ENCODE data around the gene MBOAT1.
"Not testable (repeated sequence)": the region's sequence is repeated elsewhere in the genome, so short reads cannot be mapped to it uniquely, and the experiment has no call there.

Gene MBOAT1

DNA sequence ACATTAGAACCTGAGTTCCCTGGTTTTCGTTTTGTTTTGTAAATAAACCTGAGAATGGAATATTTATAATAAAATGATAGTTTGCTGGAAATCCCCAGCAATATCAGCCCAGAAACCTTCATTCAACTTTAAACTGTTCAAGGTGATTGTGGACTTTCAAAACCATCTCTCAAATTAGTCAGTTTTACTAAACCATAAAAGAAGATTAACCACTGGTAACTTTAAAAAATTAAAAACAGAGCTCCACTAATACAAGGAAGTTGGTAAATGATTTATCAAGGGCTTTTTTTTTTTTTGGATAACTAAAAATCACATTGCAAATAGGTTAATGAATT is 10.0 kb downstream of the MBOAT1 start:
- DNase-seq: no peak

DNA sequence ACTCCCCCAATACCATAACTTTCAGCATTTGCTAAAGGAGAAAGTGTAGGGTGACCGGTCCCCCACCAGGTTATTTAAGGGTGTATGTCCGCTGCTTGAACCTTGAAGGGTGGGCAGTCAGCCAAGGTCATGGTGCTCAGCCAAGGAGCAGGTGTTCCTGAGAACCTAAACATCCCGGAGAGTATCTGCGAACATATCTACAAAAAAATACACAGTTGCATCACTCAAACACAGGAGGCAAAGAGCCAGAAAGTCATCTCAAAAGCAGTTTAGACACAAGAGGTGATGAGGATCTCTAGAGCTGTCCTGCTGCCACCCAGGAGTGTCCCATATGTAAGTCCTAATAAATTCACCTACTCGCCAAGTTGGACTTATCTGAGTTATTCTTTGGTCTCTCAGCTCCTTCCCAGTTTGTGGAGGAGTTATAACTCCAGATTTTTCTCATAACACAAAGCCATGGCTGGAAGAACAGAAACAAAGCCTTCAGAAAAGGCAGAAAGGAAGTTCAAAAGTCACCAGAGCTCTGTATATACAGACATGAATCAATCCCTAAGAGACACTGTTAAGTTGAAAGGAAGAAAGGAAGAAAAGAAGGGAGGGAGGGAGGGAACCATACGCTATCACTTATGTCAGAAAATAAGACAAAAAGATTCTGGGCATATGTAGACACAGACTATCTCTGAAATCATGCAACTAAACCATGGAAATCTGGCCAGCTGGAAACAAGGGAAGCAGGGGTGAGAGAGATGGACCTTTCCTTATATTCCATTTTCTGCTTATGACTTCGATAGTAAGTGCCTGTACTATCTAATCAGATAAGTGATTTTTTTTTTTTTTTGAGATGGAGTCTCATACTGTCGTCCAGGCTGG is 11.3 kb downstream of the MBOAT1 start:
- DNase-seq: no peak

- no peak for DNase-seq
These were observed 13.5 kb downstream of the MBOAT1 start for GRCh38 chr6:20198775-20199174.

DNA sequence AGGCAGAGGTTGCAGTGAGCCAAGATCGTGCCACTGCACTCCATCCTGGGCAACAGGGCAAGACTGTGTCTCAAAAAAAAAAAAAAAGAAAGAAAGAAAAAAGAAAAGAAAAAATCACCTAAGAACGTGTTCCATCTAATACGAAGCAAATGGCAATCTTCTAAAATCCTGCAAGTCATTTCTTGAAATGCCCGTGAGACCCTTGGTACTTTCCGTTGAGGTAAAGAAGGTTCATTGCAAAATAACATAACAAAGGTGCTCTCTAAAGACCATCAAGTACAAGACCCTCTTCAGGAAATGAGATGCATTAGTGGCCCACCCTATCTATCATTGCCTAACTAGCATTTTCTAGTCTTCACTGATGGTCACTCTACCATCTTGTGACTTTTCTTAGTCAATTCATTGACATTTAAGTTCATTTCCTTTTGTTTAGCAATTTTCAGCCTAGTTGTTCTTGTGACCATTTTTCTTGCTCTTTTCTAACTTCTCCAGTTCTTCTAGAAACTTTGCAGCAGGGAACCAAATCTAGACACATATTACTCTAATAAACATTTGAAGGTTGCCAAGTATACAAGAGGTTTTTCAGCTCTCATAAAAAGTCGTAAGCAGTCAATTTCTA is 14.0 kb downstream of the MBOAT1 start:
- no peak for DNase-seq

DNA sequence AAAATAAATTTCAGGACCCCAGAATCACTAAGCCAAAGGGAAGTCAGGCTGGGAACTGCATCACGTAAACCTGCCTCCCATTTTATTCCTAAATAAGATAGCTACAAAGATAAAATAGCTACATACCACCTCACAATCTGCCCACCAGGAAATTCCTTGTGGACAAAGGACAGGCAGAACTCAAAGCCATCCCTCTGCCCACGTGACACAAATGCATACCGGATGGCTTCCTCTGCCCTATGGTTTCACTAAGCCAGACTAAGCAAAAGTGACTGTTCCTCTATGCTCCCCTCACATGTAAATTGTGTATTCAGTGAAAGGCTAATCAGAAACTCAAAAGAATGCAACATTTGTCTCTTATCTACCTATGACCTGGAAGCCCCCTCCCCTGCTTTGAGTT is 15.0 kb downstream of the MBOAT1 start:
- no peak for DNase-seq

DNA sequence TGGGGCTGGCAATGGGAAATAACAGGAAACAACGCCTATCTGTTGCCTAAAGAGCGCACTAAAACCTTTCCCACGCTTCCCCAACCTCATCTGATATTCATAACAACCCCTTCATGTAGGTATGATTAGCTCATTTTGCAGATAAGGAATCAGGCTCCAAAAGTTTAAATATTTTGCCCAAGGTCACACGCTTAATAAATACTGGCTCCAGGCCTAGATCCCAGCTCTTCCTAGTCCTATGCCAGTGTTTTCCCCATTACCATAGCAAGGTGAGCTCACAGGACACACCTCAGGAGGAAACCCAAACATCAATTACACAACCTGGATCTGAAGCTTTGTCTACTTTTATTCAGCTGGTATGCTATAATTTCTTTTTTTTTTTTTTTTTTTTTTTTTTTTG is 19.6 kb downstream of the MBOAT1 start:
- no peak for DNase-seq

DNA sequence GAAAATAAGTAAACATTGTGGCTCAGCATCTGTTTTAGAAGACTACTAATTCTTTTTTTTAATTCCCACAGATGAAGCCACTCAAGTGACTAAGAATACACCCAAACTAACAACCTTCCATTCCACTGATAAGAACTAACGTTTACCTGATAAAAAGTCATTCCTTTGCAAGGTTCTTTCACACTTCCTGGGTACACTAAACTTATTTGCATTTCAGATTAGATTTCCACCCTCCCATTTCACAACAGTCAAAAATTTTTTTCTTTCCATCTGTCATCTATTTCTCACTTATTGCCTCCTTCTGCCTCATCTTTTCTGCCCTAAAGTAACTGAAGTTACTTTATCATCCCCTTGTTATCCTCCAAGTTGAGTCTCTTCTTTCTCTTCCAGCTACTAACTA is 20.3 kb downstream of the MBOAT1 start:
- no peak for DNase-seq

DNA sequence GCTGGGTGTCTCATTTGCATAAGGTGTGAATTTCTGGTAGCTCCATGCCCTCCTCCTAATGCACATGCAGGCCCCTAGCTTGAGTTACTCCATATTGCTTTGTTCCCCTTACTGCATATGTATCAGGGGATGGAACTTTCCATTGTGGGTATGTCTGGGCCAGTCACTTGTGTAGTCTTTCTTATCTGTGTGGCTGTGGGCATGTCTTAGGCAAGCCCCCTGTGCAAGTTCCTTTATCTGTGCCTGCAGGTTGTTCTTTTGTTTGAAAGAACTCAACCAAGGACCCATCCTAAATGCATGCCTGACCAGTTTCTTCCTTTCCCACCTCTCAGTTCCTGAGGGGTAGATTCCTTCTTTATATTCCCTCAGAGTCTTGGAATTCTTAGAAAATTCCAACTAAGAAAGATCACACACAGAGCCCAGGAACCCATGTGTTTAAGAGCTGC is 23.6 kb downstream of the MBOAT1 start:
- no peak for DNase-seq

- DNase-seq: no peak
These were observed 25.3 kb downstream of the MBOAT1 start for GRCh38 chr6:20186981-20187380.

DNA sequence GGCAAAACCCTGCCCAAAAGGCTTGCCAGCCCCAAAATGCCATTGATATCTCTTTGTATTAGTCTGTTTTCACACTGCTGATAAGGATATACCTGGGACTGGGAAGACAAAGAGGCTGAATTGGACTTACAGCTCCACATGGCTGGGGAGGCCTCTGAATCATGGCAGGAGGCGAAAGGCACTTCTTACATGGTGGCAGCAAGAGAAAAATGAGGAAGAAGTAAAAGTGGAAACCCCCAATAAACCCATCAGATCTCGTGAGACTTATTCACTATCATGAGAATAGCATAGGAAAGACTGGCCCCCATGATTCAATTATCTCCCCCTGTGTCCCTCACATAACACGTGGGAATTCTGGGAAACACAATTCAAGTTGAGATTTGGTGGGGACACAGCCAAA is 28.6 kb downstream of the MBOAT1 start:
- no peak for DNase-seq

DNA sequence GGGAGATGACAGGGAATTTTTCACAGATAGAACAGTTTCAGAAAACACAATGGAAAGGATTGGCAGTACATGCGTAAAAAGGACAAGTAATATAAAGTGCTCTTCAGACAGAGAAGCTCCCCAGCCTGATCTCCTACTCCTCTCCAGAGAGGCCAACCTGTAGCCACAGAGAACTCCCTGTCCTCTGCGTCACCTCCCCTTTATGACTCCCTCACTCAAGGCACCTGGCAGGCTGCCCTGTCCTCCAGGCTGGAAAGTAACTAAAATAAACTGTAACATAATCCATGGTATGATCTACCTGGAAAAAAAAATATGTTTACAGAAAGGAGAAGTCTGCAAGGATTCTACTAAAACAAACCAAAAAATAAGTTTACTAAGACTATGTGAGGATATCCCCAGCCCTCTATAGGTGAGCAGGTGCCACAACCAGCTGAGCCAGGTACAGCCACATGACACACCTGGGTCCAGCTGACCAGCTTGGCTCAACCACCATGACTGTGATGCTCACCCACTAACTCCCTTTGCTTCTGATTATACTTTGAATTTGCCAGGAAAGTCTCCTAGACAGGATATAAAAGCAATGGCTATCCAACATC is 29.2 kb downstream of the MBOAT1 start:
- DNase-seq: no peak

DNA sequence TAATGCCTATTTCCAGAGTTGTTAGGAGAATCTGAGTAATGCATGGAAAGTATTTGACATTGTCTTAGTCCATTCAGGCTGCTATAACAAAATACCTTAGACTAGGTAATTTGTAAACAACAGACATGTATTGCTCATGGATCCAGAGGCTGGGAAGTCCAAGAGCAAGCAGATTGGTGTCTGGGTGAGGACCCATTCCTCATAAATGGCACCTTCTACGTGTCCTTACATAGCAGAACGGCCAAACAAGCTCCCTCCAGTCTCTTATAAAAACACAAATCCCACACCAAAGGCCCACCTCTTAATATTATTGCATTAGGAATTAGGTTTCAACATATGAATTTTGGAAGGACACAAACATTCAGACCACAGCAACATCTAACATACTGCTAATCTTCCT is 30.2 kb downstream of the MBOAT1 start:
- DNase-seq: no peak

DNA sequence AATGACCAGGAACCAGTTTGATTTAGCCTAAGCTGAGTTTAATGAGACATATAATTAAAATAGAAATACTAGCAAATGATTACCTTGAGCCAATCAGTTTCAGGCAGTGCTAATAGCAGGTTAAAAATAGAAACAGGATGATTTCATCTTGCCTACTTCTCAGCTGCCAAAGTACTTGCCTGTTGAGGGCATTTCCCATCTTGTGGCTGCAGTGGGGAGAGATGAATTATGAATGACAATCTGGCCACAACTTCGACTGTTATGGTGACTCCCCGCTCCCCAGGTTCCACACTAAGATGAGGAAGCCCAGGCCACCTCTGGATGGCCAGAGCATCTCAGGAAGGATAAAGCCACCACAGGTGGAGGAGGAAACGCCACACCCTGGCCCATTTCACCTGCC is 31.3 kb downstream of the MBOAT1 start:
- DNase-seq: no peak

GRCh38 chr6:20179287-20180045 is 32.8 kb downstream of the MBOAT1 start:
- DNase-seq: not testable (repeated sequence)

DNA sequence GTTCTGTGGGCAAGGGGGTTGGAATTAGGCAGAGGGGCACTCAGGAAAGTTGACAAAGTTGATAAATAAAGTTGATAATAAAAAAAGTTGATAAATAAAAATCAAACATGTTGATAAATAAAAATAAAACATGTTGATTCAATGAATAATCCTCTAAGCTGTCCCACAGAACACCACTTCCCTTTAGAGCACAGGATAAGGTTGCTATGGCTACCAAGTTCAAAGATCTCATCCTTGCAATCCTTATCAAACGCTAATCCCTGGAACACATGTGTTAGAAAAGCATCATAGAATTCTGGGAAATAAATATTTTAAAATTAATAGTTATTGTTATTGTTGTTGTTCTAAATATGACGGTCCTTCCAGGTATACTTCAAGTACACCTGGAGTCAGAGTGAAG is 33.9 kb downstream of the MBOAT1 start:
- no peak for DNase-seq

GRCh38 chr6:20175810-20176410 is 36.4 kb downstream of the MBOAT1 start:
- no peak for DNase-seq

DNA sequence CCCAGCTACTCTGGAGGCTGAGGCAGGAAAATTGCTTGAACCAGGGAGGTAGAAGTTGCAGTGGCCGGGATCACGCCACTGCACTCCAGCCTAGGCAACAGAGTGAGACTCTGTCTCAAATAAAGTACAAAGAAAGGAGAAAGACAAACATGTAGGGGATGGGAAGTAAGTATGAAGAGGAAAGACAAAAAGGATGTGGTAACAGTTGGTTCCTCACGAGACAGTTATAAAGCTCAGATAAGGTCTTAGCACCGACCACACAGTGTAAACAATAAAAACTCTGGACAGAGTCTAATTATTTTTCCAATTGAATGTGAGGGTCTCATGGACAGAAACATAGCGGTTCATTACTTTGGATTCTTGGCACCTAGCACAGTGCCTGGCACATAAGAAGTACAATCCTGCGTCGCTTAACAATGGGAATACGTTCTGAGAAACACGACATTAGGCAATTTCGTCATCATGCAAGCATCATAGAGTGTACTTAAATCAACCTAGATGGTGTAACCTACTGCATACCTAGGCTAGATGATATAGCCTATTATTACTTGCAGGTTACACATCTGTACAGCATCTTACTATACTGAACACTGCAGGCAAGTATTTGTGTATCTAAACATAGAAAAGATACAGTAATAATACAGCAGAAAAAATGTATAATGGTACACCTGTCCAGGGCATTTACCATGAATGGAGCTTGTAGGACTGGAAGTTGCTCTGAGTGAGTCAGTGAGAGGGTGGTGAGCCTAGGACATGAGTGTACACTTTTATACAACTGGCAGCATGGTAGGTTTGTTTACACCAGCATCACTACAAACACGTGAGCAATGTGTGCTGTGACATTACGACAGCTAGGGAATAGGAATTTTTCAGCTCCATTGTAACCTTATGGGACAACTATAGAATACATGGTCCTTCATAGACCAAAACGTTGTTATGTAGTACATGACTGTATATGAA is 38.2 kb downstream of the MBOAT1 start:
- DNase-seq: no peak

- no peak for DNase-seq
These were observed 39.3 kb downstream of the MBOAT1 start for GRCh38 chr6:20172842-20173456.

GRCh38 chr6:20170455-20171148 is 41.7 kb downstream of the MBOAT1 start:
- DNase-seq: no peak

DNA sequence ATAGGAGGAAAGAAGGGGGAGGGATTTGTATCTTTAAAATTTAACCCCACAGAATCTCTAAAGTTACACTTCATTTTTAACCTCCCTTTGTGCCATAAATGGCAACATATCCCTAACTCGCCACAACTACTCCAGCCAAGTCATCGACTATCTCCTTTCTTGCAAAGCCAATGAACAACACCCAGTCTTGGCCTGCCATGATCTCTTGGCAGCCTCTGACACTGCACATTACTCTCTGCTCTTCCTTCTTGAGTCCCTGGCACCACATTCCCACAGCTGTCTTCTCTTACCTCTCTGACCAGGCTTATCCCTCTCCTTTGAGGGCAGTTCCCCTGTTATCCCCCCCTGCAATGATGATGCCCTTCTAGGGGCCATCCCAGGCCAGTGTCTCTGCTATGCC is 42.5 kb downstream of the MBOAT1 start:
- no peak for DNase-seq

DNA sequence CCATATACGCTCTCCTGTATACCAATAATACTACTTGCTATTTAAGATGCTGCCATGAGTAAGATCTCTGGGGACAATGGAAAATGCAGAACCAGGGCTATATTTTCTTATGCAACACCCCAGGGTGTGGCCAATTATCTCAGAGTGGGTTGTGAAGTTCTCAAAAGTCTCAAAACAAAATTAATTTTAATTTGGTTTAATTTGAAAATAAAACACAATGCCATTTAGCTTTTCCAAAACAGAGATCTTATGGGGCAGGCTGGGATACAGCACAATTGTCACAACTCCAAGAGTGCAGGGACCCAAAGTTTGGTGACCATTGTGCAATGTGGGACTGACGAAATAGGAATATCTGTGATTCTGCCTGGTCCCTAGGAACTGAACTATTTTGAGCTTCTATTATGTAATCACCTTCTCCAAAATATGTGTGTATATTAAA is 43.1 kb downstream of the MBOAT1 start:
- DNase-seq: no peak

Measured in stimulated activated CD4-positive, alpha-beta T cell treated with anti-CD3 and anti-CD28 coated beads, Interleukin-4, amount 100 ng/mL, for 4 hours (primary cell).